HepG2 (cell line): ENCODE results near the gene TRAPPC4. TPM values are rescaled to one million over a fixed set of nuclear protein-coding genes. Genes with fewer than 3 reads are reported as not detected.

Source experiments
- DDIT3 ChIP-seq: sonication (generic); formaldehyde crosslinking; IDR thresholded peaks from 2 replicates; pipeline ENCODE4 v1.4.0; 2020; ENCODE audit warnings: mild to moderate bottlenecking, missing genetic modification reagents
- DNMT3B ChIP-seq: conservative IDR thresholded peaks from 2 replicates; pipeline ENCODE4 v1.6.1; 2016; ENCODE audit warnings: missing biosample characterization, control low read depth
- FIP1L1 ChIP-seq: fragments of 200-400 bp; formaldehyde crosslinking; IDR thresholded peaks from 2 replicates; pipeline ENCODE4 v1.6.1; 2018; ENCODE audit warnings: low read depth, mild to moderate bottlenecking, low read length, moderate library complexity, borderline replicate concordance; ENCODE audit not compliant: insufficient read depth
- FOSL2 ChIP-seq: sonication (generic); formaldehyde crosslinking; IDR thresholded peaks from 2 replicates; pipeline ENCODE4 v1.4.0; 2020; ENCODE audit warnings: missing genetic modification reagents
- FOXA3 ChIP-seq: IDR thresholded peaks from 2 replicates; pipeline ENCODE4 v1.6.1; 2016; ENCODE audit warnings: missing genetic modification reagents, missing compliant biosample characterization
- FOXO1 ChIP-seq: sonication (generic); formaldehyde crosslinking; IDR thresholded peaks from 2 replicates; pipeline ENCODE4 v1.4.0; 2020; ENCODE audit warnings: missing genetic modification reagents
- HBP1 ChIP-seq: IDR thresholded peaks from 2 replicates; pipeline ENCODE4 v1.6.1; 2016; ENCODE audit warnings: low read depth, control low read depth
- HDAC2 ChIP-seq: sonication (generic); formaldehyde crosslinking; IDR thresholded peaks from 2 replicates; pipeline ENCODE4 v1.4.0; 2020; ENCODE audit warnings: missing genetic modification reagents
- MEF2D ChIP-seq: sonication (generic); formaldehyde crosslinking; IDR thresholded peaks from 2 replicates; pipeline ENCODE4 v1.5.1; 2020; ENCODE audit warnings: mild to moderate bottlenecking, missing genetic modification reagents
- NFRKB ChIP-seq: fragments of 450-650 bp; IDR thresholded peaks from 2 replicates; pipeline ENCODE4 v1.6.1; 2017
- RFXANK ChIP-seq: IDR thresholded peaks from 2 replicates; pipeline ENCODE4 v1.6.1; 2016
- SKIL ChIP-seq: sonication (generic); formaldehyde crosslinking; IDR thresholded peaks from 2 replicates; pipeline ENCODE4 v1.8.0; 2022; ENCODE audit warnings: missing genetic modification reagents, mild to moderate bottlenecking, moderate library complexity, borderline replicate concordance
- ZBTB14 ChIP-seq: sonication (generic); formaldehyde crosslinking; IDR thresholded peaks from 2 replicates; pipeline ENCODE4 v1.4.0; 2020; ENCODE audit warnings: missing genetic modification reagents
- ZFX ChIP-seq: sonication (generic); formaldehyde crosslinking; IDR thresholded peaks from 2 replicates; pipeline ENCODE4 v1.4.0; 2020; ENCODE audit warnings: mild to moderate bottlenecking, low read depth, missing genetic modification reagents, moderate library complexity
- ZNF3 ChIP-seq: IDR thresholded peaks from 2 replicates; pipeline ENCODE4 v1.7.0; 2017; ENCODE audit warnings: inconsistent platforms
- ZNF484 ChIP-seq: sonication (generic); formaldehyde crosslinking; IDR thresholded peaks from 2 replicates; pipeline ENCODE4 v1.5.1; 2020; ENCODE audit warnings: mild to moderate bottlenecking, low read depth, missing genetic modification reagents, borderline replicate concordance
- ZNF674 ChIP-seq: sonication (generic); formaldehyde crosslinking; IDR thresholded peaks from 2 replicates; pipeline ENCODE4 v1.5.0; 2020; ENCODE audit warnings: low read depth, mild to moderate bottlenecking, missing genetic modification reagents
- ZNF703 ChIP-seq: sonication (generic); formaldehyde crosslinking; IDR thresholded peaks from 2 replicates; pipeline ENCODE4 v1.5.1; 2020; ENCODE audit warnings: missing genetic modification reagents, mild to moderate bottlenecking, moderate library complexity, borderline replicate concordance
- ZNF747 ChIP-seq: sonication (generic); formaldehyde crosslinking; IDR thresholded peaks from 2 replicates; pipeline ENCODE4 v1.8.1; 2023; ENCODE audit warnings: missing genetic modification reagents, mild to moderate bottlenecking, borderline replicate concordance
- ZNF761 ChIP-seq: sonication (generic); formaldehyde crosslinking; conservative IDR thresholded peaks from 2 replicates; pipeline ENCODE4 v1.4.0; 2020; ENCODE audit warnings: mild to moderate bottlenecking, missing genetic modification reagents
- ZNF772 ChIP-seq: sonication (generic); formaldehyde crosslinking; IDR thresholded peaks from 2 replicates; pipeline ENCODE4 v1.5.0; 2020; ENCODE audit warnings: mild to moderate bottlenecking, missing genetic modification reagents
- ZNF777 ChIP-seq: sonication (generic); formaldehyde crosslinking; IDR thresholded peaks from 2 replicates; pipeline ENCODE4 v1.4.0; 2020; ENCODE audit warnings: missing genetic modification reagents
- polyA plus RNA-seq, 8 experiments: library from polyadenylated mRNA; depleted of rRNA in 3 of 8; stranded (reverse) in 7 of 8; unstranded in 1 of 8; fragments of >200 nt; fragmentation: Illumina TruSeq in 4 of 8; extraction: Trizol in 4 of 8; gene quantifications; 2 replicates each; pipeline versions ENCODE4 v1.2.1 to v1.2.3, GENCODE V29; 2011 to 2016; ENCODE audit warnings: low read depth in 4 of 8, missing spikeins in 1 of 8, mixed read lengths in 1 of 8; ENCODE audit not compliant: insufficient read depth in 1 of 8
- total RNA-seq, 5 experiments: library from RNA; depleted of rRNA; stranded (reverse); fragments of >200 nt; fragmentation: Illumina TruSeq; extraction: Trizol; gene quantifications; 2 replicates each; pipeline ENCODE4 v1.2.3, GENCODE V29; 2016; ENCODE audit warnings: low read depth in 1 of 5
- TF ChIP-seq, protein P1 (sequence below): sonication (generic); formaldehyde crosslinking; IDR thresholded peaks from 2 replicates; pipeline ENCODE4 v1.5.0; 2020; ENCODE audit warnings: missing genetic modification reagents, mild to moderate bottlenecking, borderline replicate concordance

Gene TRAPPC4
- total and polyA plus RNA-seq, 2 of the 13 experiments (the other 11 are each of a cell fraction or from before 2014, with no cell fraction given), result 97.4 to 140 TPM

GRCh38 chr11:119018074-119018938 lies at the start of gene TRAPPC4, which contains the start of gene RPS25 (continued):
- TF ChIP-seq DDIT3 (CRISPR knock-in tag), result no peak
- peak; percentile 88 for TF ChIP-seq ZFX
- no peak for TF ChIP-seq ZNF703 (CRISPR knock-in tag)
- TF ChIP-seq, protein P1, sequence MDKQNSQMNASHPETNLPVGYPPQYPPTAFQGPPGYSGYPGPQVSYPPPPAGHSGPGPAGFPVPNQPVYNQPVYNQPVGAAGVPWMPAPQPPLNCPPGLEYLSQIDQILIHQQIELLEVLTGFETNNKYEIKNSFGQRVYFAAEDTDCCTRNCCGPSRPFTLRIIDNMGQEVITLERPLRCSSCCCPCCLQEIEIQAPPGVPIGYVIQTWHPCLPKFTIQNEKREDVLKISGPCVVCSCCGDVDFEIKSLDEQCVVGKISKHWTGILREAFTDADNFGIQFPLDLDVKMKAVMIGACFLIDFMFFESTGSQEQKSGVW (CRISPR knock-in tag), result no peak
- peak; percentile 35; the same call in 1 of the 2 replicates for TF ChIP-seq ZNF772 (CRISPR knock-in tag)
- no peak for TF ChIP-seq FOXO1 (CRISPR knock-in tag)
- no peak for TF ChIP-seq ZNF777 (CRISPR knock-in tag)
- TF ChIP-seq HBP1 (CRISPR knock-in tag), result peak; percentile 65; the same call in 1 of the 2 replicates
- peak; percentile 16; the same call in 1 of the 2 replicates for TF ChIP-seq FOXA3 (CRISPR knock-in tag)
- TF ChIP-seq MEF2D (CRISPR knock-in tag), result peak; percentile 77
- TF ChIP-seq ZNF761 (CRISPR knock-in tag), result 0 out of 2 replicates have a peak, but pooled peaks have one; percentile 53
- no peak for TF ChIP-seq ZNF3 (CRISPR knock-in tag)
- no peak for TF ChIP-seq HDAC2 (CRISPR knock-in tag)
- TF ChIP-seq NFRKB, result no peak
- TF ChIP-seq FIP1L1, result no peak
- no peak for TF ChIP-seq ZBTB14 (CRISPR knock-in tag)
- 0 out of 2 replicates have a peak, but pooled peaks have one; percentile 27 for TF ChIP-seq ZNF674 (CRISPR knock-in tag)
- TF ChIP-seq RFXANK (CRISPR knock-in tag), result no peak; the same call in 1 of the 2 replicates
- TF ChIP-seq FOSL2 (CRISPR knock-in tag), result peak; percentile 22; the same call in 1 of the 2 replicates
- no peak for TF ChIP-seq ZNF484 (CRISPR knock-in tag)
- peak; percentile 77; the same call in 1 of the 2 replicates for TF ChIP-seq ZNF747 (CRISPR knock-in tag)
- TF ChIP-seq SKIL (CRISPR knock-in tag), result peak; percentile 50; the same call in 1 of the 2 replicates
- no peak; the same call in 1 of the 2 replicates for TF ChIP-seq DNMT3B (CRISPR knock-in tag)
